Measurements from ENCODE around the gene IZUMO4. TPM values are rescaled to one million over a fixed set of nuclear protein-coding genes. Genes with fewer than 3 reads are reported as not detected.

IZUMO4 gene
- total RNA-seq, 4 donors from 2014 or later = 1.5 to 86.1 (median 5.7) TPM

- Histone ChIP-seq H3K36me3 (no peaks in the 10 kb centered on the region), H3K4me1 (no peaks in the 10 kb centered on the region), H3K9me3 (no peaks in the 10 kb centered on the region), H3K27ac (no peak overlapping the region), H3K27me3 (no peaks in the 10 kb centered on the region), H3K4me3 (no peak overlapping the region)
- intact Hi-C loops (cut with DNase I; ENCODE audit: low total_unique reads) = no loop called here
- no peak for DNase-seq
- TF ChIP-seq POLR2A (IDR thresholded peaks at IDR 0.05) (no peak), CTCF (IDR thresholded peaks at IDR 0.05) (no peak)
These were observed 6.5 kb downstream of the IZUMO4 start for GRCh38 chr19:2103045-2103707.

DNA sequence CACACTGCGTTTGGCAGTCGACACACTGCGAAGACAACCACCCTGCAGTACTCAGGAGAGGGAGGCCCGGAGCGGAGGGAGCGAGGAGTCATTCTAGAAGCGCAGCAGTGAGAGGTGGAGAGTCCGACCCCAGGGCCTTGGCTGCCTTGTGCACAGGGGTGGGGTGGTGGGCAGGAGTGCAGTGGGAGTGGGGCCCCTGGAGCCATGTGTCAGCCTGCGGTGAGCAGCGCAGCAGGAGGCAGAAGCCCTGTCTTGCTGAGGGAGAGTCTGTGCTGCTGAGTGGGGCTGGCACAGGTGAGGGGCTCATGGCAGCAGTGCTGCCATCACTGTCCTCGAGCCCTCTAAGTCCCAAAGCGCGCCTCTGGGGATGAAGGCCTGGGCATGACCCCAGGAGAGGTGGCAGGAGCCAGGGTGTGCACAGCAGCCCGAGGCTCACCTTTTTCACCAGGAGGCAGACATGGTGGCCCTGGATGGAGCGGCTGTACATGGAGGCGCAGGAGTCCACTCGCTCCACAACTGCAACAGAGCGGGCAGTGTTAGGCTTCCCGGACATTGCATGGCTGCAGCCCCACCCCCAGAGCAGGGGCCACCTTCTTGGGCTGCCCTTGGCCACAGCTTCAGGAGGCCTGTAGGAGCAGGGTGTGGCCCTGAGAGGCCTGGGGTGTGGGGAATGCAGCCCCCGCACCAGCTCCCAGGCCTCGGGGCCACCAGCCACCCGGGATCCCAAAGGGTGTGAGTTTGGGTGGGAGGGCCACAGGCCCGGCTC lies 11.7 kb downstream of the IZUMO4 start:
- Histone ChIP-seq H3K36me3 (no peaks in the 10 kb centered on the region), H3K27ac (no peak overlapping the region), H3K9me3 (no peaks in the 10 kb centered on the region), H3K4me1 (no peaks in the 10 kb centered on the region), H3K27me3 (no peaks in the 10 kb centered on the region), H3K4me3 (no peak overlapping the region)
- intact Hi-C loops (cut with DNase I; ENCODE audit: low total_unique reads) = no loop called here
- TF ChIP-seq CTCF (IDR thresholded peaks at IDR 0.05) (no peak), POLR2A (IDR thresholded peaks at IDR 0.05) (no peak)
- no peak for DNase-seq

DNA sequence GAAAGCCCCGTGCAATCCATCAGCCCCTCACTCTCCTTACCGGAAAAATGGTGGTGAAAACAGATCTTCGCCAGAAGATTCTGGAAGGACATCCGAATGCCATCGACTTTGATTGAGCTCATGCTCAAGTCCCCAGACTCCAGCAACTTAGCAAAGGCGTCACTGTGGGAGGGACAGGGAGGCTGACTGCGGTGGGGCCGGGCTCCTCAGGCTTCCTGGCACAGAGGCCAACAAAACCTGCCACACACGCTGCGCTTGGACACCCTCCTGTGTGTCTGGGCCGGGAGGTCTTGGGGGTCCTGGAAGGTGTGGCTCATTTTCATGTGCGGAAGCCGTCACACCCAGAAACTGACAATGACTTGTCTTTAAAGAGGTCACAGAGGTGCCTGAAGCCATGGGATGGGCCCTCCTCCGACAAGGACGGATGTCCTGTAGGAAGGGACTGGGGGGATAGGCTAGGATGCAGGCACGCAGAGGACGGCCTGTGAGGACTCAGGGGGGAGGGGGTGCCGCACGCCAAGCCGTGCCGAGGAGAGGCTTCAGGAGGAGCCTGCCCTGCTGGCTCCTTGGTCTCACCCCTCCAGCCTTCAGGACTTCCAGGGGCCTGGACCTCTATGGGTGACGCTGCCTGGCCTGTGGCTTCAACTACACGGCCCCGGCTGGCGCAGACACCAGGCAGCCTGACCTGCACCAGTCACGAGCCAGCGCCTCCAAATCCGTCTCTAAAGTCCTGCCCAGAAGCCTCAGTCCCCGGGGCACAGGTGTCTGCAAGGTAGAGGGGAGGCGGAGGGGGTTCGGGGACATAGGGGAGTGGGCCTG lies 12.5 kb downstream of the IZUMO4 start:
- TF ChIP-seq POLR2A (IDR thresholded peaks at IDR 0.05) (no peak), CTCF (IDR thresholded peaks at IDR 0.05) (no peak)
- H3K4me3 ChIP-seq = no peak overlapping the region
- DNase-seq = no peak
- no peaks in the 10 kb centered on the region for H3K9me3 ChIP-seq
- H3K27me3 ChIP-seq = no peaks in the 10 kb centered on the region
- intact Hi-C loops (cut with DNase I; ENCODE audit: low total_unique reads) = no loop called here
- no peaks in the 10 kb centered on the region for H3K36me3 ChIP-seq
- no peak overlapping the region for H3K27ac ChIP-seq
- H3K4me1 ChIP-seq = no peaks in the 10 kb centered on the region

GRCh38 chr19:2110822-2111221 lies 14.1 kb downstream of the IZUMO4 start:
- no peak for DNase-seq
- no peak overlapping the region for H3K27ac ChIP-seq
- H3K9me3 ChIP-seq = no peaks in the 10 kb centered on the region
- H3K27me3 ChIP-seq = no peaks in the 10 kb centered on the region
- H3K36me3 ChIP-seq = no peaks in the 10 kb centered on the region
- no peaks in the 10 kb centered on the region for H3K4me1 ChIP-seq
- TF ChIP-seq CTCF (IDR thresholded peaks at IDR 0.05) = no peak
- TF ChIP-seq POLR2A (IDR thresholded peaks at IDR 0.05) = no peak
- no peak overlapping the region for H3K4me3 ChIP-seq
- intact Hi-C loops (cut with DNase I; ENCODE audit: low total_unique reads) = no loop called here

- Histone ChIP-seq H3K9me3 (no peaks in the 10 kb centered on the region), H3K4me3 (no peak overlapping the region), H3K4me1 (no peaks in the 10 kb centered on the region), H3K27me3 (no peaks in the 10 kb centered on the region), H3K27ac (no peak overlapping the region), H3K36me3 (no peaks in the 10 kb centered on the region)
- intact Hi-C loops (cut with DNase I; ENCODE audit: low total_unique reads) = no loop called here
- DNase-seq = no peak
- TF ChIP-seq POLR2A (IDR thresholded peaks at IDR 0.05) (no peak), CTCF (IDR thresholded peaks at IDR 0.05) (no peak)
These were observed 14.7 kb downstream of the IZUMO4 start for GRCh38 chr19:2111425-2111824.
